Measurements from ENCODE around the gene KRTAP1-4. TPM values are rescaled to one million over a fixed set of nuclear protein-coding genes. Genes with fewer than 3 reads are reported as not detected.
"Not testable (repeated sequence)": the region's sequence is repeated elsewhere in the genome, so short reads cannot be mapped to it uniquely, and the experiment has no call there.

Gene KRTAP1-4
- total and polyA plus RNA-seq, 7 experiments from 2014 or later: not detected

DNA sequence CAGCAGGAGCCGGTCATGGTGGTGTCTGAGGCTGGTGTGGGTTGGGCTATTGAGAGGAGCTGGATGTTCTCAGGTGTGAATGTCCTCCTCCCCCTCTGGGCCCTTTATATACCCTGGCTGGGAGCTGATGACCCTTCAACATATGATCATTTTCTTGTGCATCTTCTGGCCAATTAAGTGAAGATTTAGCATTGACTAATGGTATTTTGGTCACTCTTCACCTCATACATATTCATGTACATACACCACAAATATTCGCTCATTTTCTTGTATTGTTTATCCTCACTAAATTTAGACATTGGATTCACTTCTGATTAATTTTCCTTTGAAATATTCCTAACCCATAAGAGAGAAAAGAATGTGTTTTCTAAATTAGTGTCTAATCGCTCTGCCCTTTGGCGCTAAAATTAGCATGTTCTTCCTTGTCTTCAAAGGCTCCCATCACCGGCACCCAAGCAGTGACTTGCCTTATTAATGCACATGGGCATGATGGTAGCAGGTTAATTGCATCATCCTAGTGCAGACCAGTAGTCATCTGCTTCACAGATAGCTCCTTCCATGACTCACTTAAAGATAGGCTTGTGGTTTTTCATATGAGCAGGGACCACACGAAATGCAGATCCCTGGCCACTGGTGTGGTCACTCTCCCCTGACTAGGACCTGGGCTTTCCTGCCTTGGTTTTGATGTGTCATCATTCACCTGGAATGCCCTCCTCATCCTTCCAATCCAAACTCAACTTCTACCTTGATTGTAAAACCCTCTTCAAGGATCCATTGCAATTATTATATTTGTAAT lies 36.0 kb upstream of the KRTAP1-4 start, which contains the start of gene KRTAP2-4:
Gene KRTAP2-4, minus strand, starts transcription at position 51 of the 796 bp plus-strand sequence. Its CDS starts 34 bp downstream, at position 17.
- H3K27ac Mint-ChIP-seq: no peak within 1 kb of the TSS
- no peak within 1 kb of the TSS for H3K27ac ChIP-seq (ENCODE audit: low read depth, low read length)
- no peaks in the 10 kb centered on the region for H3K36me3 Mint-ChIP-seq
- no peaks in the 10 kb centered on the region for H3K9me3 Mint-ChIP-seq
- H3K27me3 ChIP-seq (ENCODE audit: control insufficient read depth in 2 of 2, insufficient read depth in 2 of 2, low read length in 2 of 2): no peaks in the 10 kb centered on the region
- DNase-seq (no peak), ATAC-seq (no peak)
- CTCF ChIA-PET: no interaction called here
- no peaks in the 10 kb centered on the region for H3K9me3 ChIP-seq (ENCODE audit: control insufficient read depth in 2 of 3, low read length in 3 of 3)
- peaks cover 1 to 25% (median 9%) of the 10 kb centered on the region in 5 donors for H3K27me3 Mint-ChIP-seq
- H3K4me3 Mint-ChIP-seq: no peak within 1 kb of the TSS
- no peak within 1 kb of the TSS for H3K4me3 ChIP-seq (ENCODE audit: low read length)
- H3K4me1 Mint-ChIP-seq: peaks cover 0 to 3% (median 0%) of the 10 kb centered on the region in 7 donors
- POLR2A ChIA-PET: no interaction called here
- H3K4me1 ChIP-seq (ENCODE audit: control insufficient read depth in 2 of 2, insufficient read depth in 2 of 2, low read length in 2 of 2): no peaks in the 10 kb centered on the region
- intact Hi-C loops (cut with micrococcal nuclease): no loop called here
- H3K36me3 ChIP-seq (ENCODE audit: control insufficient read depth in 2 of 3, insufficient read depth in 3 of 3, low read length in 3 of 3): no peaks in the 10 kb centered on the region

DNA sequence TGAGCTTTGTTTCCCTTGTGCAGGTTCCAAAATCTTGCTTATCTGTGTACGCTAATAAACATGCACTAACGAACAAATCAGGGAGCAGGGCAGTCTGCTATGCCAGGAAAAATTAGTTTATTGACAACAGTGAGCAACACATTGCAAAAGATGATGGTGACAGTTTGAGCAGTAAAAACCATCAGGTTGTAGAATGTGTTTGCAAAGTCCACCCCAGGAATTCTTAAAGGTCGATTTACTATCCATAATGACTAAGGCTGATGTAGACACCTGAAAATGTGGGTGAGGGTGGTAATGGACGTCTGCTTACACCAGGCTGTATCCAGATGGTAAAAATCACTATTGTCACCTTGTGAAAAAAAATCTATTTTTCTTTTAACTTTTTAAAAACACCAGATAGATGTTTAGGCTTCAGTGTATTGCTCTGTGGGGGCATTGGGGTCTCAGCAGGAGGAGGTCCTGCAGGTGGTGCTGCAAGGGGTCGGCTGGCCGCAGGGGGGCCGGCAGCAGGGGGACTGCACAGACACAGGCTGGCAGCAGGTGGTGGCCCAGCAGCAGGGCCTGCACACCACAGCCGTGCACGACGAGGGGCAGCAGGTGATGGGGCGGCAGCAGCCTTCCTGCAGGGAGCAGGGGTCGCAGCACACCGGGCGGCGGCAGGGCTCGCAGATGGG lies 35.2 kb upstream of the KRTAP1-4 start:
- H3K27me3 ChIP-seq (ENCODE audit: control insufficient read depth in 2 of 2, insufficient read depth in 2 of 2, low read length in 2 of 2); H3K9me3 ChIP-seq (ENCODE audit: control insufficient read depth in 2 of 3, low read length in 3 of 3); CTCF ChIA-PET; ATAC-seq; H3K4me3 Mint-ChIP-seq; H3K27ac ChIP-seq (ENCODE audit: low read depth, low read length); H3K36me3 ChIP-seq (ENCODE audit: control insufficient read depth in 2 of 3, insufficient read depth in 3 of 3, low read length in 3 of 3); DNase-seq; intact Hi-C loops (cut with micrococcal nuclease); H3K4me1 Mint-ChIP-seq; H3K36me3 Mint-ChIP-seq; POLR2A ChIA-PET; H3K4me3 ChIP-seq (ENCODE audit: low read length); H3K27ac Mint-ChIP-seq; H3K4me1 ChIP-seq (ENCODE audit: control insufficient read depth in 2 of 2, insufficient read depth in 2 of 2, low read length in 2 of 2); H3K9me3 Mint-ChIP-seq: not testable (repeated sequence)
- peaks cover 10 to 34% (median 17%) of the 10 kb centered on the region in 5 donors for H3K27me3 Mint-ChIP-seq

DNA sequence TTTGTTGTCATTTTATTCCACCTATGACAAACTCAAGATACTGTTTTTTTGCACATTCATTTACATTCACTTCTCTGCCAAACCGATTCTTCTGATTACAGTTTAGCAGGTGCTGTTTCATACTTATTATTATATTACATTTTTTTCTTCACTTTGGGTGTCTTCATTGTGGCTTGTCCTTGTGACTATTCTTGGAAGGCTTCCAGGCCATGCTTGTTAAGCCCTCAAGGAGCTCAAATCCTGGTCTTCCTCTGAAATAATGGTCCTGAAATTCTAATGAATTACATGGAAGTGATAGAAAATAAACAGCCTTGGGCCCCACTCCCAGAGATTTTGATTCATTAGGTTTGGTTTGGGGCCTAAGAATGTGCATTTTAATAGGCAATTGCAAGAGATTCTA lies 34.3 kb upstream of the KRTAP1-4 start:
- intact Hi-C loops (cut with micrococcal nuclease): no loop called here

DNA sequence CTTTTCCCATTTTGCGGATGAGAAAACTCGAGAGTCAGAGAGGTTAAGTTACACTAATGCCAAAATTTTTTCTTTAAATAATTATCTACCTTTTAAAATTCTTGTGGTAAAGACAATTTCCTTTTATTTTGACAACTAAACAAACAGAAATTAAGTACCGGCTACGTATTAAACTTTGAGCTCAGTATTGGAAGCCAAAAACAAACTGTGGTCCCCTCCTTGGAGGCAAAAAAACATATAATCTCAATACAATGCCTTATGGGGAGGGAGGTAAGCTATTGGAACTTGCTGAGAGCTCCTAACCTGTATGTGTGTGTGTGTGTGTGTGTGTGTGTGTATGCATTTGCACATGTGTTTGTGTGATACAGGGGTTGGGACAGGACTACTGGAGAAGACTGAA lies 33.5 kb upstream of the KRTAP1-4 start:
- no peaks in the 10 kb centered on the region for H3K9me3 ChIP-seq (ENCODE audit: control insufficient read depth in 2 of 3, low read length in 3 of 3)

More for the DNA sequence above, 34.3 kb upstream of the KRTAP1-4 start:
- H3K4me1 ChIP-seq (ENCODE audit: control insufficient read depth in 2 of 2, insufficient read depth in 2 of 2, low read length in 2 of 2): no peaks in the 10 kb centered on the region
- no peaks in the 10 kb centered on the region for H3K36me3 ChIP-seq (ENCODE audit: control insufficient read depth in 2 of 3, insufficient read depth in 3 of 3, low read length in 3 of 3)
- no peaks in the 10 kb centered on the region for H3K36me3 Mint-ChIP-seq
- no peak overlapping the region for H3K27ac Mint-ChIP-seq
- no peak overlapping the region for H3K4me3 ChIP-seq (ENCODE audit: low read length)
- no peaks in the 10 kb centered on the region for H3K9me3 Mint-ChIP-seq
- H3K9me3 ChIP-seq (ENCODE audit: control insufficient read depth in 2 of 3, low read length in 3 of 3): no peaks in the 10 kb centered on the region
- ChIA-PET CTCF (no interaction called here), POLR2A (no interaction called here)
- peaks cover 15 to 40% (median 23%) of the 10 kb centered on the region in 5 donors for H3K27me3 Mint-ChIP-seq
- ATAC-seq (no peak), DNase-seq (no peak)
- H3K27ac ChIP-seq (ENCODE audit: low read depth, low read length): no peak overlapping the region
- peaks cover 0 to 3% (median 0%) of the 10 kb centered on the region in 7 donors for H3K4me1 Mint-ChIP-seq
- no peaks in the 10 kb centered on the region for H3K27me3 ChIP-seq (ENCODE audit: control insufficient read depth in 2 of 2, insufficient read depth in 2 of 2, low read length in 2 of 2)
- H3K4me3 Mint-ChIP-seq: no peak overlapping the region

DNA sequence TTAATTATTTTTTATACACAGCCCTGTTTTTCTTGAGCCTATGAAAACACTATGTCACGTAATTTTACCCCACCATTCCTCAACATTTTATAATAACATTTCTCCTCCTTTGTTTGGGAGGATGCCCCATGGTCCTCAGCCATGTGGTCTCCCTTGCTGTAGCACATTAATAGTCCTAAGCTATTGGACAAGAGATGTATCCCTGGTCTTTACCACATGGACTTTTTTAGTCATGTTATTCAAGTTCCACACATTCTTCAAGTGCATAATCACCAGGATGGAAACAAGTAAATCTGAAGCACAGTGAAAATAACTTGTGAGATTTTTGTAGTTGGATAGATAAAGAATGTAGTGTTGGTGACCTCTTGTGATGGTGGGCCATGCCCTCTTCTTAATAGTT lies 32.0 kb upstream of the KRTAP1-4 start:
- ATAC-seq (no peak), DNase-seq (no peak)
- POLR2A ChIA-PET: interaction anchor here (0.6 kb wide), 1 partner anchor 446 kb away, joined by 3 read pairs; no protein-coding TSS in a partner anchor
- Mint-ChIP-seq H3K27me3 (peaks cover 26 to 59% (median 35%) of the 10 kb centered on the region in 5 donors), H3K4me3 (no peak overlapping the region), H3K9me3 (peaks cover 0 to 8% (median 0%) of the 10 kb centered on the region in 11 donors), H3K36me3 (peaks cover 0 to 3% (median 0%) of the 10 kb centered on the region in 5 donors), H3K27ac (no peak overlapping the region), H3K4me1 (no peaks in the 10 kb centered on the region)
- intact Hi-C loops (cut with micrococcal nuclease): no loop called here
- Histone ChIP-seq H3K36me3 (ENCODE audit: control insufficient read depth in 2 of 3, insufficient read depth in 3 of 3, low read length in 3 of 3) (no peaks in the 10 kb centered on the region), H3K4me3 (ENCODE audit: low read length) (no peak overlapping the region), H3K4me1 (ENCODE audit: control insufficient read depth in 2 of 2, insufficient read depth in 2 of 2, low read length in 2 of 2) (no peaks in the 10 kb centered on the region), H3K27me3 (ENCODE audit: control insufficient read depth in 2 of 2, insufficient read depth in 2 of 2, low read length in 2 of 2) (no peaks in the 10 kb centered on the region), H3K9me3 (ENCODE audit: control insufficient read depth in 2 of 3, low read length in 3 of 3) (no peaks in the 10 kb centered on the region), H3K27ac (ENCODE audit: low read depth, low read length) (no peak overlapping the region)
- CTCF ChIA-PET: no interaction called here

More for the DNA sequence above, 33.5 kb upstream of the KRTAP1-4 start:
- ATAC-seq: no peak
- H3K9me3 Mint-ChIP-seq: no peaks in the 10 kb centered on the region
- no peak for DNase-seq
- H3K4me3 Mint-ChIP-seq: no peak overlapping the region
- H3K27ac Mint-ChIP-seq: no peak overlapping the region
- no peaks in the 10 kb centered on the region for H3K27me3 ChIP-seq (ENCODE audit: control insufficient read depth in 2 of 2, insufficient read depth in 2 of 2, low read length in 2 of 2)
- H3K27ac ChIP-seq (ENCODE audit: low read depth, low read length): no peak overlapping the region
- H3K4me1 Mint-ChIP-seq: peaks cover 0 to 1% (median 0%) of the 10 kb centered on the region in 7 donors
- no peaks in the 10 kb centered on the region for H3K36me3 ChIP-seq (ENCODE audit: control insufficient read depth in 2 of 3, insufficient read depth in 3 of 3, low read length in 3 of 3)
- no peaks in the 10 kb centered on the region for H3K36me3 Mint-ChIP-seq
- H3K27me3 Mint-ChIP-seq: peaks cover 24 to 48% (median 32%) of the 10 kb centered on the region in 5 donors
- ChIA-PET POLR2A (no interaction called here), CTCF (no interaction called here)
- intact Hi-C loops (cut with micrococcal nuclease): no loop called here
- H3K4me1 ChIP-seq (ENCODE audit: control insufficient read depth in 2 of 2, insufficient read depth in 2 of 2, low read length in 2 of 2): no peaks in the 10 kb centered on the region
- no peak overlapping the region for H3K4me3 ChIP-seq (ENCODE audit: low read length)

DNA sequence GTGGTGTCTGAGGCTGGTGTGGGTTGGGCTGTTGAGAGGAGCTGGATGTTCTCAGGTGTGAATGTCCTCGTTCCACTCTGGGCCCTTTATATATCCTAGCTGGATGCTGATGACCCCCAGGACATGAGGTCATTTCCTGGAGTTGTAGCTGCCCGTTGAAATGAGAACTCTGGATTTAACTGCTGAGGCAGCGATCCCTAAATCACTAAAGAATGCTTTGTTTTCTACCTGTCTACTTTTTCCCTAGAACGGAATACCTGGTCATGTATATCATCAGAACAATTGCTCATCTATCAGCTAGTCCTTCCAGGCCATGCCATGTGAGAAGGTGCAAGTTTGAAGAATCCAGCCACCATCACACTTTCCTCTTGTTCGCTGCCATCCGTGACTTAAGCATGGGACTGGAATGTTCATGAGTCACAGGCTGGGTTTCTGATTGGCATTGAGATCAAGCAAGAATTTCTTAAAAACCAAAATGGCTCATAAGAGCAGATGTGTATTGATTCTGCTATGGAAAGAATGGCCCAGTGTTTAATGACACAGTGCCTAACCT lies 30.1 kb upstream of the KRTAP1-4 start, which contains the start of gene KRTAP2-3:
Gene KRTAP2-3, minus strand, starts transcription at position 63 of the 553 bp plus-strand sequence. CDS start 64 bp downstream, outside the sequence.
- peaks cover 0 to 3% (median 0%) of the 10 kb centered on the region in 5 donors for H3K36me3 Mint-ChIP-seq
- no peak within 1 kb of the TSS for H3K27ac Mint-ChIP-seq
- H3K36me3 ChIP-seq (ENCODE audit: control insufficient read depth in 2 of 3, insufficient read depth in 3 of 3, low read length in 3 of 3): no peaks in the 10 kb centered on the region
- peaks cover 26 to 62% (median 42%) of the 10 kb centered on the region in 5 donors for H3K27me3 Mint-ChIP-seq
- CTCF ChIA-PET: no interaction called here
- H3K27me3 ChIP-seq (ENCODE audit: control insufficient read depth in 2 of 2, insufficient read depth in 2 of 2, low read length in 2 of 2): no peaks in the 10 kb centered on the region
- ATAC-seq (no peak), DNase-seq (no peak)
- intact Hi-C loops (cut with micrococcal nuclease): no loop called here
- H3K4me3 ChIP-seq (ENCODE audit: low read length): no peak within 1 kb of the TSS
- H3K9me3 ChIP-seq (ENCODE audit: control insufficient read depth in 2 of 3, low read length in 3 of 3): no peaks in the 10 kb centered on the region
- no peaks in the 10 kb centered on the region for H3K4me1 ChIP-seq (ENCODE audit: control insufficient read depth in 2 of 2, insufficient read depth in 2 of 2, low read length in 2 of 2)
- H3K4me3 Mint-ChIP-seq: no peak within 1 kb of the TSS
- H3K4me1 Mint-ChIP-seq: no peaks in the 10 kb centered on the region
- peaks cover 0 to 8% (median 0%) of the 10 kb centered on the region in 11 donors for H3K9me3 Mint-ChIP-seq
- H3K27ac ChIP-seq (ENCODE audit: low read depth, low read length): no peak within 1 kb of the TSS
- POLR2A ChIA-PET: no interaction called here
